Activated CD8-positive, alpha-beta memory T cell treated with anti-CD3 and anti-CD28 coated beads, Interleukin-2, amount 50 U/mL, for 24 hours (primary cell): Measurements from ENCODE around the gene C1QTNF7.

ENCODE experiments used
- DNase-seq: peaks from one replicate; pipeline ENCODE4 v3.0.0-alpha.2; 2020; ENCODE audit errors: extremely low read depth

The C1QTNF7 gene

GRCh38 chr4:15413623-15414019 is 14.2 kb upstream of the C1QTNF7 start:
- DNase-seq: no peak

DNA sequence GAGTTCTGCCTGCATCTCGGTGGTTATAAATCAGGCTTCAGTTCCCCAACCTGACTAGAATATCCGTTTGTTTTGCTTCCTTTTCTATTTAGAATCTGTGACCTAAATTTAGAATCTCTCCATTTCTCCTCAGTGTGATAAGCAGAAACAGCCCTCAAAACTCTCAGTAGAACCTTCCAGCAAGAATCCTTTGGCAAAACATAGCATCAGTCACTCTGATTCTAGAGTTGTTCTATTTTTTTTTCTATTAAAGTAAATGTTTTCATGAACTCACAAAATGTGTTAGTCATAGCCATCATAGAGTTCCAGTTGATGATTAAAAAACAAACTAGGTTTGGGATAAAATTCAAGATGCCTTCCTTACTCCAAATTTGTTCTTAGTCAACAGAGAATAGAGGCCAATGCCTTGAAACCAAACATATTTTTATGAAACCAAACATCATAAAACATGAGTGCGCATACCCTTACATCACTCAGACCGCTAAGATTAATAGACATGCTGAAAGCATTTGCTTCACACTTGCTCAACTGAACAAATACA is 13.2 kb upstream of the C1QTNF7 start:
- no peak for DNase-seq

DNA sequence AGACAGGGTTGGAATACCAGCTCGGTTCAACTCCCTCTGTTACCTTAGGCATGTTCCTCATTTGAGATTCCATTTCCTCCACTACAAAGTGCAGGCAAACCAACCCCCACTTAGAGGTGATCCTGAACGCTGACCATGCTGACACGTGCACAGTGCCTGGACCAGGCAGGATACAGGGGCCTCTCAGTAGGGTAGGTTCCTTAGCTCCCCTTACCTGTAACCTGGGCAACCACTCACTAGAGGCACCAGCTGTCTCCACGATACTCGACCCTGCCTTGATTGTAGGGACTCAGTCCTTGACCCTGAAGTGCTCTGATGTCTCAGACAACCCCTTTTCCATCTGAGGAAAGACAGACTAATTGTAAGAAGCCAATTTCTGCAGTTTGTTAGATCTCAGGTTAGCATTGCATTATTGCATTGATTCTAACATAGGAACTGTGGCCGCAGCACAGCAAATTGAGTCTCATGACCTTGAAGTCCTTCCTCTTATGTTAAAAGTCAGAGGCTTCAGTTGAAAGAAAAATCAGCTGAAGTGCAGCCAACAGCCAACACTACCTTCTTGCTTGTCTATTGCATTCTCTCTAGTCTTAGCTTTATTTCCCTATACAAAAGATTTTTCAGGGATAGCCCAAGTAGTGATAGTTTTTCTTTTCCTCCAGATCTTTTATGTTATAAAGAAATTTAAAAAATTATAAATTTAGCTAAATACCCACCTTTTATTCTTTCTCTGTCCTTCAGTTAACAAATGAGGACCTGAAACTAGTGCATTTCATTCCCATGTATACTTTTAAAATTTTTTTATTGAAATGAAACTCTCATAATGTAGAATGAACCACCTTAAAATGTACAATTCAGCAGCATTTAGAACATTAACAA is 11.2 kb upstream of the C1QTNF7 start:
- DNase-seq: no peak

GRCh38 chr4:15417233-15417660 is 10.6 kb upstream of the C1QTNF7 start:
- no peak for DNase-seq

GRCh38 chr4:15418956-15419355 is 8.9 kb upstream of the C1QTNF7 start:
- DNase-seq: no peak

DNA sequence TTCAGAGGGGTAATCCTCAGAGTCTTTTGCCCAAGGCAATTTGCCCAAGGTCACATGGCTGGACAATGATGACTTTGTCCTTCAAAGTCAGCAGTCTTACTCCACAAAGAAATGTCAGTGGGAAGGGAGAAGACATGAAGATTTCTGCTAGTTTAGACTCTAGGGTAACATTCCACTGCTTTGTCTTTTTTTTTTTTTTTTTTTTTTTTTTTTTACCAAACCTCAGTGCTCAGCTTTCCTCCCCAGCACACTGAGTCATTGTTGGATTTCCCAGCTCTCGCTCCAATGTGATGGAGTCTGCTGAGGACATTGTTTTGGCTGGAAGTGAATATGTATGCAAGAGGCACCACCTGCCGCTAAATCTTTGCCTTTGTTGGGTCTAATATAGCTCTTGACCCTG is 7.2 kb upstream of the C1QTNF7 start:
- DNase-seq: no peak

- DNase-seq: no peak
Measured at GRCh38 chr4:15423285-15423711, 4.5 kb upstream of the C1QTNF7 start.

DNA sequence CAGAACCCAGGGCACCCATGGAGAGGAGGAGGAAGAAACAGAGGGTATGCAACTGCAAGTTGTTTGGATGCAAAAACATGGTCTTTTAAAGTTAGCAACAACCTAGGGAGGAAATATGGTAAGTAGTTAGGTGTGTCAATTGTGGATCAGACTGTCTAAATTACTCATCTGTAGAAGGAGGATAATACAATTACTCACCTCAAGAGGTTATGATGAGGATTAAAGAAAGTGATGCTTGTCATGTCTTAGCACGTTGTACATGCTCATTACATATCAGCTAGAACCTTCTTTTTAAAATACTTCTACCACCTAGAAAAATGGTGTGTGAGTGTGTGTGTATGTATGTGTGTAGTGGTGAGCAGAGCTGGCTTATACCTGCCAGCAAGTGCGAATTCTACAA is 2.3 kb upstream of the C1QTNF7 start:
- DNase-seq: no peak

DNA sequence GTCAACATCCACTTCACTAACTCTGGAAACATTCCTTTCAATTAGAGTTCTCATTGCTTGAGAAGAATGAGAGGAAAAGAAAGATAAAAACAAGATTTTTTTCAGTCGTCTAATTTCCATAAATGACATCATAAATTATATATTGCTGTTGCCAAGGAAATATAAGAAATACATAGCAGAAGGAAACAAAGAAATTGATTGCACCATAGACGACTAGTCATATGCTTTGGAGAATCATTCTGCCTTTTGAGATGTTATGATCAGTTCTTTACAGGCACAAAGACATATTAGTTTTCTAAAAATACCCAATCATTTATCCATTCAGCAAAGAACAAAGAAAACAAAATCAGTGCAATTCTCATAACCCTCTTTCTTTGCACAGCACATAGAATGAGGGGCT is 672 bp upstream of the C1QTNF7 start:
- DNase-seq: no peak

GRCh38 chr4:15428611-15429010 is 778 bp downstream of the C1QTNF7 start:
- no peak for DNase-seq

DNA sequence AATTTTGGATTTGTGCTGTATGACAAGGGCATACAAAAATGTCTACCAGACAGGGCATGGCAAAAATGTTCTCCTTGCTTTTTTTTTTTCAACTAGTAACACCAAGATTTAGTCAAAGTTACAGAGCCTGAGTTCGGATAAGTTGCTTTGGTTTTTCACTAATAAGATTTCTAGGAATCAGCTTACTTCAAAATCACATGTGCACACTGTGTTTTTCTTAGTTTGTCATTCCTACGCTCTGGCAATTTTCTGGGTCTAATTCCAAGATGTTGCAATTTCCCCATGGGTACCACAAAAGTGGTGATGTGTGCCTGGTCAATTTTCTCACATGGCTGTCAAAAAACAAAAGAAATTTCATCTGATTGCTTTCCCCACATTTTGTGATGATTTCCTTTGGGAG is 6.3 kb downstream of the C1QTNF7 start:
- DNase-seq: no peak

DNA sequence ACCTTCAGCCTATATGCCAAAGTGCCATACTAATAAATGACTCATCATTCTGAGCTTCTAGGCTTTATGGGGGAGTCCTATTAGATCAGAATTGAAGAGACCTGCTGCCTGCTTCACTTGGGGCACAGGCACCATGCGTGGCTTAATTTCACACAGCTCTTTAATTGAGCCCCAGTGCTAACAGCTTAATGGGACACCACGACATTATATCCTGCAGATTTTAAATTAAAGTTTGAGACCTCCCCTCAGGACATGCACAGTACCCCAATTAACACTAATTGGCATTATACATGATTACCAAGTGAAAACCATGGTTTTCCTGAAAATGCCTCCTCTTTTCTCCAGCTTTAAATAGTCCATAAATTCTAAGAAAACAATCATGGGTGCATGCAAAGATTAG is 6.8 kb downstream of the C1QTNF7 start:
- no peak for DNase-seq

GRCh38 chr4:15436513-15436912 is 8.7 kb downstream of the C1QTNF7 start:
- DNase-seq: no peak

- no peak for DNase-seq
Measured at GRCh38 chr4:15438939-15439524, 11.2 kb downstream of the C1QTNF7 start.

DNA sequence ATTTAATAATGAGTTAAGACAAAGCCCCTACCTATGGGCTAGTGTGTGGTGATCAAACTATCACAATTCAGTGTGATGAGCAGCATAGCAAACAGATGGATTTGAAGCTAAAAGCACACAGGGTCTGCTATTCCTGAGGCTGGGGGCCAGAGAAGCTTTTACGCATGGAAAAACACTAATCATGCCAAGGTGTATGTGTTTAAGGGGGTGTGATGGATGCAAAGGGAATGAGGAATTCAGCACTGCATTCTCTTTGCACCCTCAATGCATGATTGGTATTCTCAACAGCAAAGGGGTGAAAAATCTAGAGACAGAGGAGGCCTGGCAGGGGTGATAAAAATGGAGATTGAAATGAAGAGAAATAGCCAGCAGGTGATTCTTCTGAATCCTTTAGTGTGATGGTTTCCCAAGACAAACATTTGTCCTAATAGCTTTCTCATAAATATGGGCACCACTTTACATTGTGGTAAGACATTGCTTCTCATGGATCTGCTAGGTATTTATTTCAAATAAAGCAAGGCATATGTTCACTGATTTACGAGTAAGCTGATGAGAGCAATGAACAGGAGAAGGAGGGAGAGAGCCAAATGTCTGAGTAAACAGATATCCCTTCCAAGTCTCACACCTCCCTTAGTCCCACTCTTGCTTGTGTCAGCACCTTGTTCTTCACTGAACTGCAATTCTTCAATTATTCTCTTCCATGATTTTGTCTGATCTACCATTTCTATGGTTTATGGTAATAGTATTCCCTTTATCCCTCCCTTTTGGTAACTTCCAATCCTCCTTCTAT is 15.7 kb downstream of the C1QTNF7 start:
- no peak for DNase-seq

GRCh38 chr4:15444276-15444675 is 16.4 kb downstream of the C1QTNF7 start:
- no peak for DNase-seq

DNA sequence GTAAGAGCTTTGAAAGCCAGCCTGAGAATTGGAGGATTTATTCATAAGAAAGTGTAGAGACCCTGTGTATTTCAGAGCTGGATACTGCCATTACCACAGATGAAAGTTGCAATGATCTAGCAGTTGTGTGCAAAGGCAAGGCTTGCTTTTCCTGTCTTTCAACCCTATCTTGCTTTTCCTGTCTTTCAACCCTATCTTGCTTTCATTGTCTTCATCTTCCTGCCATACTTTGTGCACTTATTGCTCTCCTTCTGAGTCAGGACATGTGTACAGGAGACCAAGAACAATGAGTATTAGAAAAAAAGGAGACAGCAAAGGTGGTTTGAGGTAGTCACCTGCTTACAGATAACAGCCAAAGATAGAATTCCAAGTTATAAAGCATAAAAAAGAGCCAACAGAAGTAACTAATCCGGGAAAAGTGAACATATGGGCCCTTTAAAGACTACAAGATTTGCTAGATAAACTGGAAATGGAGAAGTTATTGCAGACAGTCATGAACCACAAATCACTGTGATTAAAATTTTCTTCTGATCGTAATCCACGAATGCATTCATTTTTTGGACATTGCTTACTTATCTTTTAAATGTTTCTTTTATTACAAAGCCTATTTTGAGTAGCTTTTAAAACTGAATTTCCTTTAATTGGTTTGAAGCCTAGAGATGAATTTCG is 17.2 kb downstream of the C1QTNF7 start:
- DNase-seq: no peak

- no peak for DNase-seq
Measured at GRCh38 chr4:15451181-15451865, 23.5 kb downstream of the C1QTNF7 start.

GRCh38 chr4:15451866-15452765 is 24.3 kb downstream of the C1QTNF7 start:
- no peak for DNase-seq

- no peak for DNase-seq
Measured at GRCh38 chr4:15455290-15455689, 27.5 kb downstream of the C1QTNF7 start.
